HepG2 (cell line): ENCODE results near the gene PSENEN. TPM values are rescaled to one million over a fixed set of nuclear protein-coding genes. Genes with fewer than 3 reads are reported as not detected.
A peak's percentile ranks its signal among the peaks of the same experiment; 100 is the strongest.

Experiments used
- ATRX ChIP-seq: sonication (generic); formaldehyde crosslinking; IDR thresholded peaks from 2 replicates; pipeline ENCODE4 v1.4.0; 2020; ENCODE audit warnings: missing genetic modification reagents, borderline replicate concordance
- GLI4 ChIP-seq: sonication (generic); formaldehyde crosslinking; IDR thresholded peaks from 2 replicates; pipeline ENCODE4 v1.5.1; 2020; ENCODE audit warnings: missing genetic modification reagents, mild to moderate bottlenecking, moderate library complexity, borderline replicate concordance
- GTF3A ChIP-seq: sonication (generic); formaldehyde crosslinking; conservative IDR thresholded peaks from 2 replicates; pipeline ENCODE4 v1.4.0; 2020; ENCODE audit warnings: mild to moderate bottlenecking, missing genetic modification reagents
- HOXA7 ChIP-seq: sonication (generic); formaldehyde crosslinking; IDR thresholded peaks from 2 replicates; pipeline ENCODE4 v1.8.1; 2022; ENCODE audit warnings: mild to moderate bottlenecking, missing genetic modification reagents, moderate library complexity
- KDM5B ChIP-seq: sonication (generic); formaldehyde crosslinking; IDR thresholded peaks from 2 replicates; pipeline ENCODE4 v1.4.0; 2020; ENCODE audit warnings: missing genetic modification reagents, mild to moderate bottlenecking, borderline replicate concordance
- NFYB ChIP-seq: sonication (generic); formaldehyde crosslinking; IDR thresholded peaks from 2 replicates; pipeline ENCODE4 v1.4.0; 2020; ENCODE audit warnings: missing genetic modification reagents
- NR2F2 ChIP-seq: IDR thresholded peaks from 2 replicates; pipeline ENCODE4 v1.6.1; 2012; ENCODE audit warnings: low read depth, inconsistent platforms, borderline replicate concordance
- NR3C1 ChIP-seq: sonication (generic); formaldehyde crosslinking; IDR thresholded peaks from 2 replicates; pipeline ENCODE4 v1.4.0; 2020; ENCODE audit warnings: missing genetic modification reagents
- PRDM4 ChIP-seq: sonication (generic); formaldehyde crosslinking; IDR thresholded peaks from 2 replicates; pipeline ENCODE4 v1.9.0; 2021; ENCODE audit warnings: missing genetic modification reagents, borderline replicate concordance
- PTBP1 ChIP-seq: fragments of 200-400 bp; formaldehyde crosslinking; IDR thresholded peaks from 2 replicates; pipeline ENCODE4 v1.6.1; 2018; ENCODE audit warnings: low read length, low read depth; ENCODE audit not compliant: poor library complexity, severe bottlenecking
- RFX3 ChIP-seq: IDR thresholded peaks from 2 replicates; pipeline ENCODE4 v1.6.1; 2016; ENCODE audit warnings: missing biosample characterization, missing genetic modification reagents
- RFXAP ChIP-seq: sonication (generic); formaldehyde crosslinking; IDR thresholded peaks from 2 replicates; pipeline ENCODE4 v1.4.0; 2020; ENCODE audit warnings: missing genetic modification reagents, borderline replicate concordance
- WIZ ChIP-seq: sonication (generic); formaldehyde crosslinking; IDR thresholded peaks from 2 replicates; pipeline ENCODE4 v1.5.1; 2020; ENCODE audit warnings: mild to moderate bottlenecking, missing genetic modification reagents
- ZBTB1 ChIP-seq: sonication (generic); formaldehyde crosslinking; IDR thresholded peaks from 2 replicates; pipeline ENCODE4 v1.4.0; 2020; ENCODE audit warnings: missing genetic modification reagents, borderline replicate concordance
- ZNF34 ChIP-seq: sonication (generic); formaldehyde crosslinking; IDR thresholded peaks from 2 replicates; pipeline ENCODE4 v1.4.0; 2020; ENCODE audit warnings: mild to moderate bottlenecking, missing genetic modification reagents, borderline replicate concordance
- ZNF547 ChIP-seq: sonication (generic); formaldehyde crosslinking; IDR thresholded peaks from 2 replicates; pipeline ENCODE4 v1.5.1; 2020; ENCODE audit warnings: mild to moderate bottlenecking, missing genetic modification reagents
- polyA plus RNA-seq, 8 experiments: library from polyadenylated mRNA; depleted of rRNA in 3 of 8; stranded (reverse) in 7 of 8; unstranded in 1 of 8; fragments of >200 nt; fragmentation: Illumina TruSeq in 4 of 8; extraction: Trizol in 4 of 8; gene quantifications; 2 replicates each; pipeline versions ENCODE4 v1.2.1 to v1.2.3, GENCODE V29; 2011 to 2016; ENCODE audit warnings: low read depth in 4 of 8, missing spikeins in 1 of 8, mixed read lengths in 1 of 8; ENCODE audit not compliant: insufficient read depth in 1 of 8
- total RNA-seq, 5 experiments: library from RNA; depleted of rRNA; stranded (reverse); fragments of >200 nt; fragmentation: Illumina TruSeq; extraction: Trizol; gene quantifications; 2 replicates each; pipeline ENCODE4 v1.2.3, GENCODE V29; 2016; ENCODE audit warnings: low read depth in 1 of 5
- TF ChIP-seq, protein P1 (sequence below): sonication (generic); formaldehyde crosslinking; IDR thresholded peaks from 2 replicates; pipeline ENCODE4 v1.8.0; 2023; ENCODE audit warnings: mild to moderate bottlenecking, missing genetic modification reagents
- TF ChIP-seq, protein P2 (sequence below): IDR thresholded peaks from 2 replicates; pipeline ENCODE4 v1.6.1; 2016; ENCODE audit warnings: low read depth, missing genetic modification reagents, missing compliant biosample characterization
- TF ChIP-seq, protein P3 (sequence below): sonication (generic); formaldehyde crosslinking; IDR thresholded peaks from 2 replicates; pipeline ENCODE4 v1.4.0; 2020; ENCODE audit warnings: low read depth, mild to moderate bottlenecking, missing genetic modification reagents

Gene PSENEN
- total and polyA plus RNA-seq, 2 of the 13 experiments (the other 11 are each of a cell fraction or from before 2014, with no cell fraction given), result 16.9 to 34.2 TPM

GRCh38 chr19:35702223-35703012 lies 43.0 kb upstream of the PSENEN start (continued):
- TF ChIP-seq, protein P1, sequence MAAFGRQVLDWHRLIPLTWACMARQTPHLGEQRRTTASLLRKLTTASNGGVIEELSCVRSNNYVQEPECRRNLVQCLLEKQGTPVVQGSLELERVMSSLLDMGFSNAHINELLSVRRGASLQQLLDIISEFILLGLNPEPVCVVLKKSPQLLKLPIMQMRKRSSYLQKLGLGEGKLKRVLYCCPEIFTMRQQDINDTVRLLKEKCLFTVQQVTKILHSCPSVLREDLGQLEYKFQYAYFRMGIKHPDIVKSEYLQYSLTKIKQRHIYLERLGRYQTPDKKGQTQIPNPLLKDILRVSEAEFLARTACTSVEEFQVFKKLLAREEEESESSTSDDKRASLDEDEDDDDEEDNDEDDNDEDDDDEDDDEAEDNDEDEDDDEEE (CRISPR knock-in tag), result no peak
- TF ChIP-seq NR3C1 (CRISPR knock-in tag) (no peak), RFXAP (CRISPR knock-in tag) (peak; percentile 63; the same call in 1 of the 2 replicates), PTBP1 (no peak), ZBTB1 (CRISPR knock-in tag) (no peak), PRDM4 (CRISPR knock-in tag) (no peak), WIZ (CRISPR knock-in tag) (no peak), ZNF547 (CRISPR knock-in tag) (peak; percentile 88), KDM5B (CRISPR knock-in tag) (peak; percentile 76; the same call in 1 of the 2 replicates), NFYB (CRISPR knock-in tag) (peak; percentile 100), RFX3 (CRISPR knock-in tag) (no peak), GTF3A (no peak), HOXA7 (CRISPR knock-in tag) (no peak), NR2F2 (no peak), ATRX (no peak), GLI4 (CRISPR knock-in tag) (peak; percentile 84; the same call in 1 of the 2 replicates), ZNF34 (CRISPR knock-in tag) (no peak)
- TF ChIP-seq, protein P2, sequence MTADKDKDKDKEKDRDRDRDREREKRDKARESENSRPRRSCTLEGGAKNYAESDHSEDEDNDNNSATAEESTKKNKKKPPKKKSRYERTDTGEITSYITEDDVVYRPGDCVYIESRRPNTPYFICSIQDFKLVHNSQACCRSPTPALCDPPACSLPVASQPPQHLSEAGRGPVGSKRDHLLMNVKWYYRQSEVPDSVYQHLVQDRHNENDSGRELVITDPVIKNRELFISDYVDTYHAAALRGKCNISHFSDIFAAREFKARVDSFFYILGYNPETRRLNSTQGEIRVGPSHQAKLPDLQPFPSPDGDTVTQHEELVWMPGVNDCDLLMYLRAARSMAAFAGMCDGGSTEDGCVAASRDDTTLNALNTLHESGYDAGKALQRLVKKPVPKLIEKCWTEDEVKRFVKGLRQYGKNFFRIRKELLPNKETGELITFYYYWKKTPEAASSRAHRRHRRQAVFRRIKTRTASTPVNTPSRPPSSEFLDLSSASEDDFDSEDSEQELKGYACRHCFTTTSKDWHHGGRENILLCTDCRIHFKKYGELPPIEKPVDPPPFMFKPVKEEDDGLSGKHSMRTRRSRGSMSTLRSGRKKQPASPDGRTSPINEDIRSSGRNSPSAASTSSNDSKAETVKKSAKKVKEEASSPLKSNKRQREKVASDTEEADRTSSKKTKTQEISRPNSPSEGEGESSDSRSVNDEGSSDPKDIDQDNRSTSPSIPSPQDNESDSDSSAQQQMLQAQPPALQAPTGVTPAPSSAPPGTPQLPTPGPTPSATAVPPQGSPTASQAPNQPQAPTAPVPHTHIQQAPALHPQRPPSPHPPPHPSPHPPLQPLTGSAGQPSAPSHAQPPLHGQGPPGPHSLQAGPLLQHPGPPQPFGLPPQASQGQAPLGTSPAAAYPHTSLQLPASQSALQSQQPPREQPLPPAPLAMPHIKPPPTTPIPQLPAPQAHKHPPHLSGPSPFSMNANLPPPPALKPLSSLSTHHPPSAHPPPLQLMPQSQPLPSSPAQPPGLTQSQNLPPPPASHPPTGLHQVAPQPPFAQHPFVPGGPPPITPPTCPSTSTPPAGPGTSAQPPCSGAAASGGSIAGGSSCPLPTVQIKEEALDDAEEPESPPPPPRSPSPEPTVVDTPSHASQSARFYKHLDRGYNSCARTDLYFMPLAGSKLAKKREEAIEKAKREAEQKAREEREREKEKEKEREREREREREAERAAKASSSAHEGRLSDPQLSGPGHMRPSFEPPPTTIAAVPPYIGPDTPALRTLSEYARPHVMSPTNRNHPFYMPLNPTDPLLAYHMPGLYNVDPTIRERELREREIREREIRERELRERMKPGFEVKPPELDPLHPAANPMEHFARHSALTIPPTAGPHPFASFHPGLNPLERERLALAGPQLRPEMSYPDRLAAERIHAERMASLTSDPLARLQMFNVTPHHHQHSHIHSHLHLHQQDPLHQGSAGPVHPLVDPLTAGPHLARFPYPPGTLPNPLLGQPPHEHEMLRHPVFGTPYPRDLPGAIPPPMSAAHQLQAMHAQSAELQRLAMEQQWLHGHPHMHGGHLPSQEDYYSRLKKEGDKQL (CRISPR knock-in tag), result no peak
- TF ChIP-seq, protein P3, sequence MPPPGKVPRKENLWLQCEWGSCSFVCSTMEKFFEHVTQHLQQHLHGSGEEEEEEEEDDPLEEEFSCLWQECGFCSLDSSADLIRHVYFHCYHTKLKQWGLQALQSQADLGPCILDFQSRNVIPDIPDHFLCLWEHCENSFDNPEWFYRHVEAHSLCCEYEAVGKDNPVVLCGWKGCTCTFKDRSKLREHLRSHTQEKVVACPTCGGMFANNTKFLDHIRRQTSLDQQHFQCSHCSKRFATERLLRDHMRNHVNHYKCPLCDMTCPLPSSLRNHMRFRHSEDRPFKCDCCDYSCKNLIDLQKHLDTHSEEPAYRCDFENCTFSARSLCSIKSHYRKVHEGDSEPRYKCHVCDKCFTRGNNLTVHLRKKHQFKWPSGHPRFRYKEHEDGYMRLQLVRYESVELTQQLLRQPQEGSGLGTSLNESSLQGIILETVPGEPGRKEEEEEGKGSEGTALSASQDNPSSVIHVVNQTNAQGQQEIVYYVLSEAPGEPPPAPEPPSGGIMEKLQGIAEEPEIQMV (CRISPR knock-in tag), result no peak
